ENCODE measurements around the gene HECW1. TPM values are rescaled to one million over a fixed set of nuclear protein-coding genes. Genes with fewer than 3 reads are reported as not detected.

Gene HECW1
- polyA plus RNA-seq, 1 donor (not counting 4 experiments of a cell fraction or from before 2014, with no cell fraction given), result not detected

DNA sequence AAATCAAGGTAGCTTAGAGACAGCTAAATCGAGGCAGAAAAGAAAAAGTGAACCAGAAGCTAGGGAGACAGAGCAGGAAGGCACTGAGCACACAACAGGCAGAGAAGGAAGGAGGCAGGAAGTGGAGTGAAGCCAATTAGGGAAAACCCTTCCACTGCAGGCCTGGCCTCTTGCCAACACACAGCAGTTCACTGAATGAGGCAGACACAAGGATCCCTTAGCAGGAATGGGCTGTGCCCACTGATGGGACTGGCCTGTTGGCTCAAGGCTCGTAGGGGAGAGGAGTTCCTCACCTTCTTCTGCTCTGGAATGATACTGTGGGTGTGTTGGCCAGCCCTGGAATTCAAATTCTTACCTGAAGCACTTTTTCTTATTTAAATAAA lies 250.2 kb downstream of the HECW1 start:
- dilution Hi-C loops (cut with MboI; ENCODE audit: extremely low pct_ligation_motif_present, low sequenced_read_pairs), result no loop called here
- no peak overlapping the region for H3K4me3 ChIP-seq (ENCODE audit: control insufficient read depth in 2 of 3, extremely low read depth in 1 of 3, insufficient read depth in 2 of 3, low read depth in 1 of 3, low read length in 3 of 3)
- no peaks in the 10 kb centered on the region for H4K20me1 ChIP-seq (ENCODE audit: control insufficient read depth, extremely low read depth, insufficient read depth, low read length)
- no peak overlapping the region for H3K4me2 ChIP-seq (ENCODE audit: control insufficient read depth, extremely low read depth, insufficient read depth, low read depth, low read length)
- no peaks in the 10 kb centered on the region for H3K27me3 ChIP-seq (ENCODE audit: control insufficient read depth, extremely low read depth, insufficient read depth, low read length)
- no peaks in the 10 kb centered on the region for H3K9me1 ChIP-seq (ENCODE audit: control insufficient read depth, extremely low read depth, insufficient read depth, low read length)
- no peaks in the 10 kb centered on the region for H3K4me1 ChIP-seq (ENCODE audit: control insufficient read depth, extremely low read depth, insufficient read depth, low read length)
- peak; percentile 49 for FAIRE-seq
- no peaks in the 10 kb centered on the region for H3K9me3 ChIP-seq (ENCODE audit: control insufficient read depth, low read depth, low read length)
- no peak overlapping the region for H3K9ac ChIP-seq (ENCODE audit: control insufficient read depth, extremely low read depth, insufficient read depth, low read length)
- no peaks in the 10 kb centered on the region for H3K36me3 ChIP-seq (ENCODE audit: control insufficient read depth in 2 of 2, extremely low read depth in 1 of 2, insufficient read depth in 2 of 2, low read length in 2 of 2)
- no peak overlapping the region for H3K27ac ChIP-seq (ENCODE audit: control insufficient read depth, insufficient read depth, low read length)
- no peak for DNase-seq (ENCODE audit: low read depth, low spot score)
- no peaks in the 10 kb centered on the region for H3K79me2 ChIP-seq (ENCODE audit: control insufficient read depth, insufficient read depth, low read length)
- no peak for TF ChIP-seq EZH2 (IDR thresholded peaks at IDR 0.05; ENCODE audit: low read length)
- TF ChIP-seq, protein P1, sequence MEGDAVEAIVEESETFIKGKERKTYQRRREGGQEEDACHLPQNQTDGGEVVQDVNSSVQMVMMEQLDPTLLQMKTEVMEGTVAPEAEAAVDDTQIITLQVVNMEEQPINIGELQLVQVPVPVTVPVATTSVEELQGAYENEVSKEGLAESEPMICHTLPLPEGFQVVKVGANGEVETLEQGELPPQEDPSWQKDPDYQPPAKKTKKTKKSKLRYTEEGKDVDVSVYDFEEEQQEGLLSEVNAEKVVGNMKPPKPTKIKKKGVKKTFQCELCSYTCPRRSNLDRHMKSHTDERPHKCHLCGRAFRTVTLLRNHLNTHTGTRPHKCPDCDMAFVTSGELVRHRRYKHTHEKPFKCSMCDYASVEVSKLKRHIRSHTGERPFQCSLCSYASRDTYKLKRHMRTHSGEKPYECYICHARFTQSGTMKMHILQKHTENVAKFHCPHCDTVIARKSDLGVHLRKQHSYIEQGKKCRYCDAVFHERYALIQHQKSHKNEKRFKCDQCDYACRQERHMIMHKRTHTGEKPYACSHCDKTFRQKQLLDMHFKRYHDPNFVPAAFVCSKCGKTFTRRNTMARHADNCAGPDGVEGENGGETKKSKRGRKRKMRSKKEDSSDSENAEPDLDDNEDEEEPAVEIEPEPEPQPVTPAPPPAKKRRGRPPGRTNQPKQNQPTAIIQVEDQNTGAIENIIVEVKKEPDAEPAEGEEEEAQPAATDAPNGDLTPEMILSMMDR (optimal IDR thresholded peaks at IDR 0.05 in 1 of 3, IDR thresholded peaks at IDR 0.05 in 1 of 3, conservative IDR thresholded peaks at IDR 0.05 in 1 of 3; ENCODE audit: extremely low read depth in 1 of 3, insufficient read depth in 2 of 3, low read length in 3 of 3), result no peak
- H2AFZ ChIP-seq (ENCODE audit: control insufficient read depth, low read length), result no peak overlapping the region

DNA sequence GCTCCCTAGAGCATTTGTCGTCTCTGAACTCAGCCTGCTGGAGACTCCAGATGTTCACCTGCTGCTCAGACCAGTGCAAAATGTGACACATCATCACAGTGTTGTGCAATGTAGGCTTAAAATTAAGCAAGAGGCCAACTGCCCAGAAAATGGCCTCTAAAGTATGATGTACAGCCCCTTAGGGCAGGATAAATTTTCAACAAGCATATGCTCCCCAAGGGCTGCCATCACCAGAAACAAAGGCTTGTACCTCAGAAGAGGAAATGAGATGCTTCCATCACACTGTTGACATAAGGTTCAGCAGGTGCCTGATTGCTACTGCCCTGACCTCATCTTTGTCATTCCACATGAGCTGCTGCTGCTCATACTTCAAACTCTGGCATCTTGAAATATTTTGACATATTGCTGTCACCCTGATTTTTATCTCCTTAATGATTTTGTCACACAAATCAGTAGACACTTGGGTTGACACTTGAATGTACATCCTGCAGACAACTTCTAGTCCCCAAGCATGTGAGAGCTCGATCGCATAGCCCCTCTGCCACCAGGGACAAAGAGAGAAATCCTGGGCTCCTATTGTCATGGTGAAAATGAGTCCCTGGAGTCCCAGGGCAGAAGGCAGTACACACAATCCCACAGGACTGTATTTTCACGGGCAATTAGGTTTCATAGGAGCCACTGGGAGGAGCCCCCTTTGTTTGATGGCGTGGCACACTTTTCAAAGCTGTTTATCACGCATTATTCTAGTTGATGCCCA lies 250.8 kb downstream of the HECW1 start:
- dilution Hi-C loops (cut with MboI; ENCODE audit: extremely low pct_ligation_motif_present, low sequenced_read_pairs), result no loop called here
- no peaks in the 10 kb centered on the region for H3K4me1 ChIP-seq (ENCODE audit: control insufficient read depth, extremely low read depth, insufficient read depth, low read length)

More for the DNA sequence above, 250.8 kb downstream of the HECW1 start:
- Histone ChIP-seq H3K4me3 (ENCODE audit: control insufficient read depth in 2 of 3, extremely low read depth in 1 of 3, insufficient read depth in 2 of 3, low read depth in 1 of 3, low read length in 3 of 3) (no peak overlapping the region), H3K27ac (ENCODE audit: control insufficient read depth, insufficient read depth, low read length) (no peak overlapping the region), H3K27me3 (ENCODE audit: control insufficient read depth, extremely low read depth, insufficient read depth, low read length) (no peaks in the 10 kb centered on the region), H4K20me1 (ENCODE audit: control insufficient read depth, extremely low read depth, insufficient read depth, low read length) (no peaks in the 10 kb centered on the region), H3K79me2 (ENCODE audit: control insufficient read depth, insufficient read depth, low read length) (no peaks in the 10 kb centered on the region), H3K36me3 (ENCODE audit: control insufficient read depth in 2 of 2, extremely low read depth in 1 of 2, insufficient read depth in 2 of 2, low read length in 2 of 2) (no peaks in the 10 kb centered on the region), H3K9me1 (ENCODE audit: control insufficient read depth, extremely low read depth, insufficient read depth, low read length) (no peaks in the 10 kb centered on the region), H3K9ac (ENCODE audit: control insufficient read depth, extremely low read depth, insufficient read depth, low read length) (no peak overlapping the region), H3K9me3 (ENCODE audit: control insufficient read depth, low read depth, low read length) (no peaks in the 10 kb centered on the region), H2AFZ (ENCODE audit: control insufficient read depth, low read length) (no peak overlapping the region), H3K4me2 (ENCODE audit: control insufficient read depth, extremely low read depth, insufficient read depth, low read depth, low read length) (no peak overlapping the region)
- FAIRE-seq (no peak), DNase-seq (ENCODE audit: low read depth, low spot score) (peak; percentile 15)
- TF ChIP-seq, protein P1 (optimal IDR thresholded peaks at IDR 0.05 in 1 of 3, IDR thresholded peaks at IDR 0.05 in 1 of 3, conservative IDR thresholded peaks at IDR 0.05 in 1 of 3; ENCODE audit: extremely low read depth in 1 of 3, insufficient read depth in 2 of 3, low read length in 3 of 3), result no peak
- no peak for TF ChIP-seq EZH2 (IDR thresholded peaks at IDR 0.05; ENCODE audit: low read length)

Measured in keratinocyte (primary cell).